ENCODE measurements around the gene IQCH. TPM values are rescaled to one million over a fixed set of nuclear protein-coding genes. Genes with fewer than 3 reads are reported as not detected.

The IQCH gene
- polyA plus RNA-seq, 5 donors: 1.8 to 2.5 (median 2.4) TPM

- DNase-seq: no peak
These were observed 45.9 kb downstream of the IQCH start for GRCh38 chr15:67300266-67301025.

- DNase-seq: no peak
These were observed 49.1 kb downstream of the IQCH start for GRCh38 chr15:67303490-67304363.

- DNase-seq: no peak
These were observed 50.2 kb downstream of the IQCH start for GRCh38 chr15:67304778-67305177.

GRCh38 chr15:67305506-67305905 lies 50.9 kb downstream of the IQCH start:
- no peak for DNase-seq

- DNase-seq: peak; percentile 18 to 37
These were observed 52.6 kb downstream of the IQCH start for GRCh38 chr15:67307156-67307555.

GRCh38 chr15:67307889-67308597 lies 53.5 kb downstream of the IQCH start:
- peak; percentile 6 to 10 for DNase-seq

- no peak for DNase-seq
These were observed 57.1 kb downstream of the IQCH start for GRCh38 chr15:67311731-67312130.

GRCh38 chr15:67319961-67320360 lies 65.4 kb downstream of the IQCH start:
- no peak for DNase-seq

GRCh38 chr15:67321352-67321751 lies 66.8 kb downstream of the IQCH start:
- DNase-seq: no peak

GRCh38 chr15:67322481-67322880 lies 67.9 kb downstream of the IQCH start:
- no peak for DNase-seq

GRCh38 chr15:67327312-67327711 lies 72.7 kb downstream of the IQCH start:
- no peak for DNase-seq

GRCh38 chr15:67327737-67328136 lies 73.2 kb downstream of the IQCH start:
- DNase-seq: no peak

- DNase-seq: no peak
These were observed 75.6 kb downstream of the IQCH start for GRCh38 chr15:67329984-67330733.

- DNase-seq: no peak
These were observed 77.1 kb downstream of the IQCH start for GRCh38 chr15:67331676-67332075.

GRCh38 chr15:67335026-67335425 lies 80.4 kb downstream of the IQCH start:
- no peak for DNase-seq

GRCh38 chr15:67335534-67336222 lies 81.1 kb downstream of the IQCH start:
- DNase-seq: no peak

- DNase-seq: no peak
These were observed 86.0 kb downstream of the IQCH start for GRCh38 chr15:67340630-67341029.

GRCh38 chr15:67341539-67341938 lies 87.0 kb downstream of the IQCH start:
- DNase-seq: no peak

GRCh38 chr15:67343206-67343605 lies 88.6 kb downstream of the IQCH start:
- no peak for DNase-seq

- no peak for DNase-seq
These were observed 95.0 kb downstream of the IQCH start for GRCh38 chr15:67349634-67350033.

- no peak for DNase-seq
These were observed 95.5 kb downstream of the IQCH start for GRCh38 chr15:67350042-67350441.
